IMR-90 (cell line): ENCODE data around the gene FNDC3A. TPM values are rescaled to one million over a fixed set of nuclear protein-coding genes. Genes with fewer than 3 reads are reported as not detected.

Experiments
- ATAC-seq: fragments of 200-7000 bp; cut with Tn5 transposase; 2 replicates; pipeline ENCODE4 v1.9.1; 2020; ENCODE audit warnings: low read depth, mild to moderate bottlenecking, moderate library complexity
- BruUV-seq: library from RNA; stranded (reverse); fragments of 400-500 nt; replicated peaks from 2 replicates; lab custom pipeline; 2021; lab: Mats Ljungman, UMichigan
- CTCF ChIA-PET: fragments of 300-600 bp; formaldehyde crosslinking; extraction: SDS; loops from one replicate; lab custom pipeline; 2021; ENCODE audit warnings: antibody characterized with exemption; lab: Yijun Ruan, JAX
- POLR2A ChIA-PET: fragments of 300-600 bp; sonication (Branson Sonifier 250); formaldehyde crosslinking; loops from one replicate; lab custom pipeline; 2022; ENCODE audit warnings: antibody characterized with exemption; ENCODE audit not compliant: unreplicated experiment; lab: Charles Lee
- DNase-seq: peaks from one replicate; pipeline ENCODE4 v3.0.0; 2013
- H2AFZ ChIP-seq: replicated peaks from 2 replicates; pipeline ENCODE3; 2013; ENCODE audit warnings: low read length, mild to moderate bottlenecking; ENCODE audit not compliant: poor library complexity
- H2AK5ac ChIP-seq: 2 replicates; pipeline ENCODE4 v1.6.1; 2013; ENCODE audit warnings: low read depth, low read length, inconsistent platforms
- H2AK9ac ChIP-seq: replicated peaks from 2 replicates; pipeline ENCODE3; 2013; ENCODE audit warnings: mild to moderate bottlenecking, low read depth, low read length, moderate library complexity; ENCODE audit not compliant: poor library complexity
- H2BK120ac ChIP-seq: 2 replicates; pipeline ENCODE4 v1.6.1; 2013; ENCODE audit warnings: low read depth, low read length, inconsistent platforms
- H2BK15ac ChIP-seq: 3 replicates; pipeline ENCODE4 v1.6.1; 2013; ENCODE audit warnings: low read depth, low read length, inconsistent platforms
- H2BK20ac ChIP-seq: 2 replicates; pipeline ENCODE4 v1.6.1; 2013; ENCODE audit warnings: low read depth, mild to moderate bottlenecking, inconsistent platforms, low read length, moderate library complexity
- H2BK5ac ChIP-seq: 2 replicates; pipeline ENCODE4 v1.6.1; 2013; ENCODE audit warnings: mild to moderate bottlenecking, low read depth, low read length, inconsistent platforms; ENCODE audit not compliant: poor library complexity, severe bottlenecking
- H3K14ac ChIP-seq: replicated peaks from 2 replicates; pipeline ENCODE4 v1.6.1; 2013; ENCODE audit warnings: low read depth, low read length, inconsistent platforms
- H3K18ac ChIP-seq: 2 replicates; pipeline ENCODE4 v1.6.1; 2013; ENCODE audit warnings: low read depth, low read length, control low read depth
- H3K23ac ChIP-seq: 2 replicates; pipeline ENCODE4 v1.6.1; 2013; ENCODE audit warnings: low read depth, low read length, inconsistent platforms
- H3K27ac ChIP-seq: 2 replicates; pipeline ENCODE4 v1.5.1; 2013; ENCODE audit warnings: mild to moderate bottlenecking, control low read depth, low read length; ENCODE audit not compliant: insufficient read depth
- H3K27me3 ChIP-seq: 2 replicates; pipeline ENCODE4 v1.6.1; 2013; ENCODE audit warnings: low read length; ENCODE audit not compliant: control insufficient read depth, insufficient read depth
- H3K36me3 ChIP-seq: 2 replicates; pipeline ENCODE4 v1.6.1; 2013; ENCODE audit warnings: low read length, mixed read lengths; ENCODE audit not compliant: control insufficient read depth, insufficient read depth
- H3K4ac ChIP-seq: 2 replicates; pipeline ENCODE4 v1.6.1; 2013; ENCODE audit warnings: low read depth, low read length, inconsistent platforms
- H3K4me1 ChIP-seq: 2 replicates; pipeline ENCODE4 v1.6.1; 2013; ENCODE audit warnings: low read length, mixed read lengths; ENCODE audit not compliant: control insufficient read depth, insufficient read depth
- H3K4me2 ChIP-seq: 2 replicates; pipeline ENCODE4 v1.6.1; 2013; ENCODE audit warnings: low read depth, mild to moderate bottlenecking, control low read depth, low read length, moderate library complexity
- H3K4me3 ChIP-seq: 2 replicates; pipeline ENCODE4 v1.5.1; 2013; ENCODE audit warnings: low read depth, mild to moderate bottlenecking, control low read depth, low read length, moderate library complexity; ENCODE audit not compliant: insufficient read depth
- H3K56ac ChIP-seq: 2 replicates; pipeline ENCODE4 v1.6.1; 2013; ENCODE audit warnings: low read length, inconsistent platforms; ENCODE audit not compliant: insufficient read depth; ENCODE audit errors: extremely low read depth
- H3K79me1 ChIP-seq, 2 experiments: 2 replicates each; pipeline ENCODE4 v1.6.1; 2013; ENCODE audit warnings: low read length in 2 of 2, inconsistent platforms in 1 of 2, low read depth in 1 of 2
- H3K9ac ChIP-seq: 2 replicates; pipeline ENCODE4 v1.6.1; 2013; ENCODE audit warnings: low read depth, low read length, control low read depth
- H3K9me1 ChIP-seq: 2 replicates; pipeline ENCODE4 v1.6.1; 2013; ENCODE audit warnings: low read length, inconsistent platforms; ENCODE audit not compliant: insufficient read depth
- H3K9me3 ChIP-seq: 2 replicates; pipeline ENCODE4 v1.6.1; 2013; ENCODE audit warnings: low read length; ENCODE audit not compliant: control insufficient read depth, insufficient read depth
- H4K20me1 ChIP-seq: 2 replicates; pipeline ENCODE4 v1.6.1; 2013; ENCODE audit warnings: low read length, inconsistent platforms; ENCODE audit not compliant: insufficient read depth
- H4K5ac ChIP-seq: 2 replicates; pipeline ENCODE4 v1.6.1; 2013; ENCODE audit warnings: mild to moderate bottlenecking, low read depth, low read length, control low read depth
- H4K8ac ChIP-seq, 2 experiments: 2 replicates each; pipeline ENCODE4 v1.6.1; 2013; ENCODE audit warnings: low read depth in 2 of 2, low read length in 2 of 2, control low read depth in 1 of 2, inconsistent platforms in 1 of 2
- H4K91ac ChIP-seq: 2 replicates; pipeline ENCODE4 v1.6.1; 2013; ENCODE audit warnings: low read depth, low read length, inconsistent platforms; ENCODE audit not compliant: insufficient read depth
- BHLHE40 ChIP-seq: fragments of 150-350 bp; IDR thresholded peaks from 2 replicates; pipeline ENCODE4 v1.6.1; 2016; ENCODE audit warnings: mild to moderate bottlenecking, low read depth, low read length
- CEBPB ChIP-seq: IDR thresholded peaks from 2 replicates; pipeline ENCODE4 v1.6.1; 2012; ENCODE audit warnings: low read depth, low read length, improper control_type of control experiment
- CHD1 ChIP-seq: IDR thresholded peaks from 2 replicates; pipeline ENCODE4 v1.6.1; 2012; ENCODE audit warnings: low read depth, low read length, improper control_type of control experiment
- FOS ChIP-seq: fragments of 150-350 bp; IDR thresholded peaks from 2 replicates; pipeline ENCODE4 v1.6.1; 2016; ENCODE audit warnings: low read depth, low read length
- MAFK ChIP-seq: IDR thresholded peaks from 2 replicates; pipeline ENCODE4 v1.6.1; 2012; ENCODE audit warnings: low read depth, low read length, improper control_type of control experiment
- MAZ ChIP-seq: IDR thresholded peaks from 2 replicates; pipeline ENCODE4 v1.6.1; 2012; ENCODE audit warnings: low read depth, mild to moderate bottlenecking, low read length, improper control_type of control experiment, moderate library complexity, borderline replicate concordance
- MXI1 ChIP-seq: IDR thresholded peaks from 2 replicates; pipeline ENCODE4 v1.6.1; 2012; ENCODE audit warnings: low read depth, mild to moderate bottlenecking, low read length, moderate library complexity, borderline replicate concordance
- NFE2L2 ChIP-seq: fragments of 150-350 bp; IDR thresholded peaks from 2 replicates; pipeline ENCODE4 v1.6.1; 2016; ENCODE audit warnings: low read depth, mild to moderate bottlenecking, low read length
- POLR2A ChIP-seq: IDR thresholded peaks from 2 replicates; pipeline ENCODE4 v1.6.1; 2012; ENCODE audit warnings: mild to moderate bottlenecking, low read depth, low read length
- RAD21 ChIP-seq: IDR thresholded peaks from 2 replicates; pipeline ENCODE4 v1.6.1; 2012; ENCODE audit warnings: low read length, improper control_type of control experiment
- RCOR1 ChIP-seq: IDR thresholded peaks from 2 replicates; pipeline ENCODE4 v1.6.1; 2012; ENCODE audit warnings: mild to moderate bottlenecking, low read length, improper control_type of control experiment; ENCODE audit not compliant: insufficient replicate concordance
- RFX5 ChIP-seq: IDR thresholded peaks from 2 replicates; pipeline ENCODE4 v1.8.0; 2012; ENCODE audit warnings: low read depth, mild to moderate bottlenecking, low read length, moderate library complexity
- SMC3 ChIP-seq: fragments of 150-350 bp; IDR thresholded peaks from 2 replicates; pipeline ENCODE4 v1.6.1; 2016; ENCODE audit warnings: low read depth, mild to moderate bottlenecking, antibody characterized with exemption, low read length, moderate library complexity
- USF2 ChIP-seq: fragments of 150-350 bp; IDR thresholded peaks from 2 replicates; pipeline ENCODE4 v1.6.1; 2017; ENCODE audit warnings: mild to moderate bottlenecking, antibody characterized with exemption, low read length, low read depth
- WGBS, 2 experiments: methylation state at CpG; one replicate each; pipeline versions ENCODE4 v1.1.5 to v1.1.7; 2013; ENCODE audit warnings: missing lambda C conversion rate in 2 of 2; ENCODE audit not compliant: insufficient read length in 1 of 2; ENCODE audit errors: extremely low coverage in 2 of 2; 5-methylcytosine and 5-hydroxymethylcytosine counted together
- dilution Hi-C: fragments of 300-500 bp; cut with HindIII; formaldehyde crosslinking; loops from one replicate; pipeline ENCODE4 v1.14.3; 2018; ENCODE audit warnings: low sequenced_read_pairs; ENCODE audit not compliant: unreplicated experiment
- in situ Hi-C: fragments of 300-500 bp; cut with MboI; formaldehyde crosslinking; loops from 3 replicates; pipeline ENCODE4 v1.14.3; 2019; ENCODE audit warnings: low sequenced_read_pairs, inconsistent platforms, mixed read lengths
- intact Hi-C: fragments of 100-400 bp; cut with micrococcal nuclease; formaldehyde crosslinking; loops from 2 replicates; pipeline ENCODE4 v1.10.0; 2022
- polyA plus RNA-seq, 3 experiments: library from polyadenylated mRNA; depleted of rRNA; stranded (reverse); fragments of >200 nt; gene quantifications; 2 replicates each; pipeline ENCODE4 v1.2.3, GENCODE V29; 2012; ENCODE audit warnings: low replicate concordance in 1 of 3
- total RNA-seq: library from RNA; depleted of rRNA; stranded (reverse); fragments of >200 nt; gene quantifications from 2 replicates; pipeline ENCODE4 v1.2.3, GENCODE V29; 2012
- TF ChIP-seq, protein P1 (sequence below): conservative IDR thresholded peaks from 2 replicates; pipeline ENCODE4 v1.5.1; 2012; ENCODE audit warnings: mild to moderate bottlenecking, low read depth, low read length, improper control_type of control experiment
- TF ChIP-seq, protein P2 (sequence below): fragments of 150-350 bp; IDR thresholded peaks from 2 replicates; pipeline ENCODE4 v1.6.1; 2016; ENCODE audit warnings: low read depth, mild to moderate bottlenecking, low read length, moderate library complexity, borderline replicate concordance

Gene FNDC3A
- total and polyA plus RNA-seq, 2 of the 4 experiments (the other 2 are of a cell fraction) = 29.2 to 60.4 TPM

DNA sequence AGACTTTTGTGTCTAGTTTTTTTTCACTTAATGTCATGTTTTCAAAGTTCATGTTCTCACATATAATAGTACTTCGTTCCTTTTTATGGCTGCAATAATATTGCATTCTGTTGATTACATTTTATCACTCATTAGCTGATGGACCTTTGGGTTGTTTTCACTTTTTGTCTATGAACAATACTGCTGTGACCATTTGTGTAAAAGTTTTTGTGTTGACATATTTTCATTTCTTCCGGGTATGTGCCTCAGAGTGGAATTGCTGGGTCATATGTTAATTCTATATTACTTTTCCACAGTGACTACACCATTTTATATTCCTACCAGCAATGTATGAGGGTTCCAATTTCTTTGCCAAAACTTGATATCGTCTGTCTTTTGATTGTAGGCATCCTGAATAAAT is 158.6 kb downstream of the FNDC3A start:
- H4K8ac ChIP-seq = no peak overlapping the region
- H2BK5ac ChIP-seq = no peak overlapping the region
- peaks cover 31% of the 10 kb centered on the region for H3K36me3 ChIP-seq
- no CpG with 5 or more reads among the region's 3 CpGs for WGBS, 2 experiments
- no peak overlapping the region for H4K91ac ChIP-seq
- no peaks in the 10 kb centered on the region for H3K9me3 ChIP-seq
- ChIA-PET POLR2A (interaction anchor here (0.6 kb wide), 1 partner anchor 827 kb away, joined by 4 read pairs; no protein-coding TSS in a partner anchor), CTCF (interaction anchor here (1.2 kb wide), 1 partner anchor 35 kb away, joined by 4 read pairs; no protein-coding TSS in a partner anchor)
- no peak overlapping the region for H2AK5ac ChIP-seq
- no peak overlapping the region for H3K27ac ChIP-seq
- no peak overlapping the region for H2AK9ac ChIP-seq
- H3K9me1 ChIP-seq = peaks cover 2% of the 10 kb centered on the region; the same call in 1 of the 2 replicates
- H2AFZ ChIP-seq = no peak overlapping the region
- H3K4me3 ChIP-seq = no peak overlapping the region
- H2BK15ac ChIP-seq = no peak overlapping the region
- no TSS peak for BruUV-seq
- no peaks in the 10 kb centered on the region for H3K4me1 ChIP-seq
- no peak overlapping the region for H3K4ac ChIP-seq
- no peaks in the 10 kb centered on the region for H3K27me3 ChIP-seq
- no peak overlapping the region for H3K56ac ChIP-seq
- in situ Hi-C loops (no loop called here), dilution Hi-C loops (no loop called here), intact Hi-C loops (no loop called here)
- H3K14ac ChIP-seq = no peak overlapping the region
- H2BK120ac ChIP-seq = no peak overlapping the region
- H3K9ac ChIP-seq = no peak overlapping the region
- H4K5ac ChIP-seq = no peak overlapping the region
- H2BK20ac ChIP-seq = no peak overlapping the region
- no peak overlapping the region for H3K18ac ChIP-seq
- H3K79me1 ChIP-seq = peaks cover 15 to 25% of the 10 kb centered on the region in 2 experiments
- no peak overlapping the region for H3K4me2 ChIP-seq
- ATAC-seq (no peak), DNase-seq (no peak)
- H3K23ac ChIP-seq = no peak overlapping the region; the same call in 1 of the 2 replicates
- TF ChIP-seq POLR2A (no peak), SMC3 (no peak), BHLHE40 (no peak), USF2 (no peak), RFX5 (no peak), CEBPB (no peak), RCOR1 (no peak), CHD1 (no peak), MAZ (no peak), MXI1 (no peak), NFE2L2 (no peak), RAD21 (no peak), FOS (no peak), MAFK (no peak)
- TF ChIP-seq, protein P1, sequence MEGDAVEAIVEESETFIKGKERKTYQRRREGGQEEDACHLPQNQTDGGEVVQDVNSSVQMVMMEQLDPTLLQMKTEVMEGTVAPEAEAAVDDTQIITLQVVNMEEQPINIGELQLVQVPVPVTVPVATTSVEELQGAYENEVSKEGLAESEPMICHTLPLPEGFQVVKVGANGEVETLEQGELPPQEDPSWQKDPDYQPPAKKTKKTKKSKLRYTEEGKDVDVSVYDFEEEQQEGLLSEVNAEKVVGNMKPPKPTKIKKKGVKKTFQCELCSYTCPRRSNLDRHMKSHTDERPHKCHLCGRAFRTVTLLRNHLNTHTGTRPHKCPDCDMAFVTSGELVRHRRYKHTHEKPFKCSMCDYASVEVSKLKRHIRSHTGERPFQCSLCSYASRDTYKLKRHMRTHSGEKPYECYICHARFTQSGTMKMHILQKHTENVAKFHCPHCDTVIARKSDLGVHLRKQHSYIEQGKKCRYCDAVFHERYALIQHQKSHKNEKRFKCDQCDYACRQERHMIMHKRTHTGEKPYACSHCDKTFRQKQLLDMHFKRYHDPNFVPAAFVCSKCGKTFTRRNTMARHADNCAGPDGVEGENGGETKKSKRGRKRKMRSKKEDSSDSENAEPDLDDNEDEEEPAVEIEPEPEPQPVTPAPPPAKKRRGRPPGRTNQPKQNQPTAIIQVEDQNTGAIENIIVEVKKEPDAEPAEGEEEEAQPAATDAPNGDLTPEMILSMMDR = no peak
- TF ChIP-seq, protein P2, sequence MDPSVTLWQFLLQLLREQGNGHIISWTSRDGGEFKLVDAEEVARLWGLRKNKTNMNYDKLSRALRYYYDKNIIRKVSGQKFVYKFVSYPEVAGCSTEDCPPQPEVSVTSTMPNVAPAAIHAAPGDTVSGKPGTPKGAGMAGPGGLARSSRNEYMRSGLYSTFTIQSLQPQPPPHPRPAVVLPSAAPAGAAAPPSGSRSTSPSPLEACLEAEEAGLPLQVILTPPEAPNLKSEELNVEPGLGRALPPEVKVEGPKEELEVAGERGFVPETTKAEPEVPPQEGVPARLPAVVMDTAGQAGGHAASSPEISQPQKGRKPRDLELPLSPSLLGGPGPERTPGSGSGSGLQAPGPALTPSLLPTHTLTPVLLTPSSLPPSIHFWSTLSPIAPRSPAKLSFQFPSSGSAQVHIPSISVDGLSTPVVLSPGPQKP = no peak
- no peaks in the 10 kb centered on the region for H4K20me1 ChIP-seq
